GM19099 (cell line): Measurements from ENCODE around the gene NHERF1.

ENCODE experiments used
- POLR2A ChIP-seq: IDR thresholded peaks from 3 replicates; pipeline ENCODE4 v1.6.1; 2011; ENCODE audit warnings: low read depth; ENCODE audit not compliant: insufficient read length; ENCODE audit errors: extremely low read depth

Gene NHERF1

DNA sequence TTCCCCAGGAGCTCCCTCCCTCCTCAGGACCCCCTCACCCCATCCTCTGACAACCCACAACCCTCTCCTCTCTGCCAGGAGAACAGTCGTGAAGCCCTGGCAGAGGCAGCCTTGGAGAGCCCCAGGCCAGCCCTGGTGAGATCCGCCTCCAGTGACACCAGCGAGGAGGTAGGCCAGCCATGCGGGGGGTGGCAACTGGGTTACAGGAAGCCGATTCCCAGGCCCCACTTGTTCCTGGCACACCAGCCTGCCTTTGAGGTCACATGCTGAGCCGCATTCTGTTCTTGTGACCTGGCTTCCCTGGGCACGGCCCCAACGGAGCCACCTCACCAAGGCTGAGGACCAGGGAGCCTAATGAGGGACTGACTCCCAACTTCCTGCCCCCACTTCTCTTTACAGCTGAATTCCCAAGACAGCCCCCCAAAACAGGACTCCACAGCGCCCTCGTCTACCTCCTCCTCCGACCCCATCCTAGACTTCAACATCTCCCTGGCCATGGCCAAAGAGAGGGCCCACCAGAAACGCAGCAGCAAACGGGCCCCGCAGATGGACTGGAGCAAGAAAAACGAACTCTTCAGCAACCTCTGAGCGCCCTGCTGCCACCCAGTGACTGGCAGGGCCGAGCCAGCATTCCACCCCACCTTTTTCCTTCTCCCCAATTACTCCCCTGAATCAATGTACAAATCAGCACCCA, 19.8 kb downstream of the NHERF1 start:
- TF ChIP-seq POLR2A: no peak

DNA sequence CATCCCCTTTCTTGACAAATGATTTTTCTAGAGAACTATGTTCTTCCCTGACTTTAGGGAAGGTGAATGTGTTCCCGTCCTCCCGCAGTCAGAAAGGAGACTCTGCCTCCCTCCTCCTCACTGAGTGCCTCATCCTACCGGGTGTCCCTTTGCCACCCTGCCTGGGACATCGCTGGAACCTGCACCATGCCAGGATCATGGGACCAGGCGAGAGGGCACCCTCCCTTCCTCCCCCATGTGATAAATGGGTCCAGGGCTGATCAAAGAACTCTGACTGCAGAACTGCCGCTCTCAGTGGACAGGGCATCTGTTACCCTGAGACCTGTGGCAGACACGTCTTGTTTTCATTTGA, 20.3 kb downstream of the NHERF1 start:
- TF ChIP-seq POLR2A: peak; percentile 20

DNA sequence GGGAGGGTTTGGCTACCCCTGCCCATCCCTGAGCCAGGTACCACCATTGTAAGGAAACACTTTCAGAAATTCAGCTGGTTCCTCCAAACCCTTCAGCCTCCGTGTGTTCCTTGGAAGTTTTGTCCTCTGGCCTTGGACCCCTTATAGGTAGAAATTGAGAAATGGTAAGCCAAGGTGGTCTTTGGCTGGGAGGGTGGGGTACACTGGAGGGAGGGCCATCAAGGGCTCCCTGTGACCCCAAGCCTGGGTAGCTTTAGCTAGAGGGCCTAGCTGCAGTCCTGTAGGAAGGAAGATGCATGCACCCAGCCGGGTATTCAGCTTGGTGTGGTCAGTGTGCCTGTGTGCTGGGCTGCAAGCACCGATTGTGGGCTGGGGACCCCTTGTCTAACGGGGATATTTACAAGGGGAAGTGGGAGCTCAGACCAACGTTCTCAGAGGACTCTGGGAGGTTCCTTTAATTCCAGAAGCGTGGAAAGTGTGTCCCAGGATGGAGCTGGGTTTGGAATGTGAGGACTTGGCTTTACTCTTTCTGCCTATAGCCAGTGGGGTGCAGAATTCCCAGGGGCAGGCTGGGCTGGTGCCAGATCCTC, 20.9 kb downstream of the NHERF1 start:
- no peak for TF ChIP-seq POLR2A

GRCh38 chr17:74769856-74770497, 21.5 kb downstream of the NHERF1 start:
- TF ChIP-seq POLR2A: no peak

DNA sequence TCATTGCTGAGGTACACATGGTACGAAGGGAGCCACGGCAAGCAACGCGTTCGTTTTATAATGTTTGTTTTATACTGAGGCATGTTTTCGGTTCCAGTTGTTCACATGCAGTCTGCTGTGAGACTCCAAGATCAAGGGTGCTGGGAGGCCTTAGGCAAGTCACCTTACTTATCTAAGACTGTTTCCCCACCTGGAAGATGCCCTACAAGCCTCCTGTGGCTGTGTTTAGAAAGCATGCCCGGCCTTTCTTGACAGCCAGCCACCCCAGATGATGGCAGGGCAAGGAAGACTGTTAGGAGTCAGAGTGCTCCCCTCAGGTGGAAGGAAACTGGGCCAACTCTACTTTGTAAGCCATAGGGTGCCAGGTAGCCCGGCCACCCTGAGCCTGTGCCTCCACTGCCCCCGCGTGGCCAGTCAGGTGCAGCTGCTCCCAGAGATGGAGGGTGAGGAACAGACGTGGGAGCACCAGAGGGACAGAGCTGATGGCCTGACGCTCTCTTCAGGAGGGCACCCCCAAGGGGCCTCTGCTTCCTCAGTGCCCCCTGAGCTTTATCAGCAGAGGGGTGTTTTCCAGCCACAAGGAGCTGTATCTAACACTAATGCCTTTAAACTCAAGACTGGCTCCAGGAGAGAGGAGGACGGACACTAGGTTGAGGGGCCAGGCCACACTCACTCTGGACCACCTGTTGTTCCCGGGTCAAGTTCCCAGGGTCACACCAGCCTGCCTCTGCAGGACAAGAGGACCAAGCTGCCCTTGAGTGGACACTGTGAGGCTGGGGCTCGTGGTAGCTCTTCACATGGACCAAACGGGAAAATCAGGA, 22.3 kb downstream of the NHERF1 start:
- no peak for TF ChIP-seq POLR2A

DNA sequence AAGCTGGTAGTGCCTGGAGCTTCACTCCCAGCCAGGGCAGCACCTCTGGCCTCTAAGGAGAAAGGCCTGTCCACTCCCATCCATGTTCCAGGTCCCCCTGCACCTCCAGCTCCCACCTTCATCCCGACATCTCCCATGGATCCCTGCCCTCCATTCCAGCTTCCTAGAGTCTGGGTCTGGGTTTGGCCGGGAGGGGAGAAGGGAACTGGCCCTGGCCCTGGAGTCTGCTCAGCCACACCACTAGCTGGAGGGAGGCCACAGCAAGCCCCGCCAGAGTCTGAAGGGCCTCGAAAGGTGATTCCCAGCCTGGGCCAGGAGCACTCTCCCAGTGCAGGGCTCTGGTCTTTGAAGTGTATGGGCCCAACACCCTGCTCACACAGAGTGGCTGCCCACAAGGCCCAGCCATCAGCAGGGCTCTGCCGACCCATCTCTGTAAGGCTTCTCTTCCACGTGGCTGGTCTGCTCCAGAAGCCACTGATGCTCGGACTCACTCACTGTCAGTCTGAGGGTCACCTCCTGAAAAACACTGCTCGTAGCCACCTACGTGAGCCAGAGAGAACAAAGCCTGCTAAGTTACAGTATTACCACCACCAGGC, 23.0 kb downstream of the NHERF1 start:
- no peak for TF ChIP-seq POLR2A

DNA sequence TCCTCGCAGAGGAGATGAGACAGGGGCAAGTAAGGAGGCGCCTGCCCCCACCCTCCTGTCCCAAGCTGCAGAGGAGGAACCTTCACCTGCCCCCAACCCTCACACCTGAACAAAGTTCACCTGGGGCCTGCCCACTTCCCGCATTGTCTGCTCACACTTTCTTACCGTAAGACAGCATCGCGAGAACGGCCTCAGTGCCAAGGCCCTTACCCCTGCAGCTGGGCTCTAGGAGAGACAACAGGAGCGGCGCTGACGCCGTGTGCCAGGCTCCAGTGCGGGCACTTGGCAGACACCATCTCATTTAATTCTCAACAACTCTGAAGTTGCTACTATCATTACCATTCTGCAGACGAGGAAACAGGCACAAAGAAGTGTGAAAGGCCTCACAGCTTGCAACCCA, 23.6 kb downstream of the NHERF1 start:
- TF ChIP-seq POLR2A: no peak

GRCh38 chr17:74773414-74773813, 25.0 kb downstream of the NHERF1 start:
- no peak for TF ChIP-seq POLR2A

DNA sequence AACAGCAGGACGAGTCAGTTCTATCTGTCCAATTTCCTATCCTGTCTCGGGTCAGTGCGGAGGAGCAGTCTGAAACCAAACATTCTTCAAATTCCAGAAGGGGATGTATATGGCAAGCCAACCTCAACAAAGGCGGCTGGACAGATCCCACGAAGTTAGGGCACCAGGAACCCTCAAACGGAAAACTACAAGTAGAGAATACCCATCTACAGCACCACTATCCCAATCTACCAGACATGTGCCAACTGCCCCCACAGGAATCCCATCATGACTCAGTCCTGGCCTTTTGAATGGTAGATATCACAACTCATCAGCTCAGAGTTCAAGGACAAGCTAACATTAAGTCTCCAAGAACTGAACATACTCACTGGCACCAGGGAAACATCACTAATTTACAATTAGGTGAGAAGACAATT, 25.5 kb downstream of the NHERF1 start:
- no peak for TF ChIP-seq POLR2A

DNA sequence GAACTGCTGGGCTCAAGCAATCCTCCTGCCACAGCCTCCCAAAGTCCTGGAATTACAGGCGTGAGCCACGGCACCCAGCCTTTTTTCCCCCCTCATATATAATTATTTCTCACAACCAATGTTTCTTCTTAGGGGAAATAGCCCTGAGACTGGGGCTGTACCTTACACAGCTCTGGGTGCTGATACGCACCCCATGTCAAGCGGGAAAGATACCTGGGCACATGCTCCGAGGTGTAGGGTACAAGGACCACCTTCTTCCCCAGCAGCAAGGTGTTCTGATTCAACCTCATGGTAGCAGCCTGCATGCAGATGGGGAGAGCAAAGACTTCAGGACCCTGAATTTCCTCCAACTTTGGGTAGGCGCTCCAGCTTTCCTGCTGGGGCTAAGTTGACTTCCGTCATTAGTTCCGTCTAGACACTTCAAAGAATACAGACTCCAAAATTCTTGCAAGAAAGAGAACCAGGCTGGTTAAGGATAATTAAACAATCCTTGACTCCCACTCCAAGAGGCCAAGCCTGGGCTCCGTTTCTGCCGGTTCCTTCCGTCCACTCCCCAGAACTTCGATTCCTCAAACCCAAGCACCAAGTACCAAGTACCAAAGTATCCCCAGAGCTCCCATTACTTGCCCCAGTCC, 27.1 kb downstream of the NHERF1 start:
- no peak for TF ChIP-seq POLR2A

- TF ChIP-seq POLR2A: peak; percentile 87
These were observed 27.9 kb downstream of the NHERF1 start, which contains the start of gene NAT9 for GRCh38 chr17:74776044-74776962. TSS of gene NAT9 (minus strand) at chr17:74776345. CDS start at chr17:74775698, 647 bp downstream.

- no peak for TF ChIP-seq POLR2A
These were observed 28.6 kb downstream of the NHERF1 start for GRCh38 chr17:74776990-74777389.

DNA sequence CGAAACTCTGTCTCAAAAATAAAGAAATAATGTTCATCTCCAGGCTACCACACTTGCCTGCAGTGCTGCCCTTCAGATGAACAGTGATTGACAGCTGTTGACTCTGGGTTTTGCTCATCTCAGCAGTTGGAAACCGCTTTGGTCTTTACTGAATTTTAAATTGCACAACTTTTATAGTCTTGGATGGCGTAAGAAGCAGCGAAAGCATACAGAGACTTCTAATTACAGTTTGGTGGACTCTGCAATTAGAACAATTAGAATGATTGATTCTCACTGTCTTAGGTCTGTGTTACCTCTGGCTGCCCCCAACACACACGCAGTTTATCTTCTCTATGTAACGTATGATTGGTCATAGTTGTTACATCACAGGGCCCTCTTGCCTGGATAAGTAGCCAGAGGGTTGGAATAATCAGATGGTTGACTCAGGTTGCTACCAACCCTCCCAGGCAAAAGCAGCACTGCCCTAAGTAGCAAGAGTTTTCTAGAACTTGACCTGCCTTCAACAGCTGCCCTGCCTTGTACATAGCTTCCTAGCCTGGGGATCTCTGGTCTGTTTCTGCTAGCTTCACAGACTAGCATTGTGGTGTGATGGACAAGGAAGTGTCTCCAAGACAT, 29.6 kb downstream of the NHERF1 start:
- TF ChIP-seq POLR2A: no peak

GRCh38 chr17:74778960-74779359, 30.5 kb downstream of the NHERF1 start:
- TF ChIP-seq POLR2A: no peak

DNA sequence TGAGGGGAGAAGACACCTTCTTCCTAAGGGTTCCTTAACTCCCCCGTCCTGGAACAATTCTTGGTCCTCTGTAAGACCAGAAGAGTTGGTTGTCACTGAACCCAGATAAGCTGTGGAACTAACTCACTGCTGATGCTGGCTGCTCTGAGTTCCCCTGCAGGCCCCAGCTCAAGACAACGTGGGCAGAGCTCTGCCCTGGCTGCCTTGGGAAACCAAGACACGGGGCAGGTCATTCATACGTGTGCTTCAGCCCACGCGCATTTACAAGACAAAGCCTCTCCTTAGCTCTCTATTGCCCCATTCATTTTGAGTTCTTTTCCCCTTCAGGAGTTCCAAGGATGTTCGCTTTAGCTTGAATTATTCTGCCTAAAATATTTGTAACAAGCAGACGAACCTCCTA, 31.1 kb downstream of the NHERF1 start:
- no peak for TF ChIP-seq POLR2A
